DMS114 treated with DMSO at 0.1 percent for 48 hours (cell line): ENCODE results near the gene HGFAC.

Experiments
- DNase-seq: peaks from one replicate; lab custom pipeline; 2025; ENCODE audit not compliant: unreplicated experiment; lab: John Stamatoyannopoulos, UW

Gene HGFAC

DNA sequence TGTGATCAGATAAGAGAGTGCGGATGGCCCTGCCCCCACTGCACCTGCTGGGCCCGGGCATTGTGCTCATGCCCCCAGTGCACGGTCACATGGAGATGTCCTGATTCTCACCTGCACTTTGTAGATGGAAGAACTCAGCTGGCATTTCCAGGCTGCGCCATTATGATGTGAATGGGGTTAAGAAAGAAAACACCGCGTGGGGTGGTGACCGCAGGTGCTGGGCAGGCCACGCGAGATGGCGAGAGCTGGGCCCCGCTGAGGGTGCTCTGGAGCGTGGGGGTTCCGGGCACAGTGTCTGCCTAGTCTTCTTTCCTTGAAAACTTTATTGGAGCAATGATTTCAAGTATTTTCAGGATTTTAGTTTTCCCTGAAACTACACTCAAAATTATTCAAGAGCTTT is 17.8 kb upstream of the HGFAC start:
- no peak for DNase-seq

DNA sequence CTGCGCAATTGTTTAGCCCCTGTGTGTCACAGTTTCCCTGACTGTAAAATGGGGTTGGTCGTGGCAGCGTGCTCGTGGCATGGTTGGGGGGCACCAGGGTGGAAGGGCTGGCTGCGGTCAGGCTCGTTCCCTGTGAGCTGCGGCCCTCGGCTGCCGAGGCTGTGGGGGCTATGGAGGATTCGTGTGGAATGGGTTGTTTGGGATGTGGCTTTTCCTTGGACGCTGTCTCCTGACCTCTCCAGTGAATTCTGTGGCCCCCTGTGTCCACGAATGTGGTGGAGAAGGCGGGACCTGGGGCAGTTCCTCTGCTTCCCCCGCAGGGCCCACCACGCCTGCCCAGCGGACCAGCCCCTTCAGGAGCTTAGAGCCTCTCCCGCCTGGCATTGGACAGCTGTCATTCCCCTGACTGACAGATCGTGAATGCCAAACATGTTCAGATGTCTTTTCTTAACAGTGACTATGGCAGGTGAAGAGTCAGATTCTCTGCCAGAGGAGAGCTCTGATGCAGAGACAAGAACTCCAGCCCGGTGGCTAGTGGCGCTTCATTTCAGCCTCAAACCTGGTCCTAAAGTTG is 17.2 kb upstream of the HGFAC start:
- no peak for DNase-seq

DNA sequence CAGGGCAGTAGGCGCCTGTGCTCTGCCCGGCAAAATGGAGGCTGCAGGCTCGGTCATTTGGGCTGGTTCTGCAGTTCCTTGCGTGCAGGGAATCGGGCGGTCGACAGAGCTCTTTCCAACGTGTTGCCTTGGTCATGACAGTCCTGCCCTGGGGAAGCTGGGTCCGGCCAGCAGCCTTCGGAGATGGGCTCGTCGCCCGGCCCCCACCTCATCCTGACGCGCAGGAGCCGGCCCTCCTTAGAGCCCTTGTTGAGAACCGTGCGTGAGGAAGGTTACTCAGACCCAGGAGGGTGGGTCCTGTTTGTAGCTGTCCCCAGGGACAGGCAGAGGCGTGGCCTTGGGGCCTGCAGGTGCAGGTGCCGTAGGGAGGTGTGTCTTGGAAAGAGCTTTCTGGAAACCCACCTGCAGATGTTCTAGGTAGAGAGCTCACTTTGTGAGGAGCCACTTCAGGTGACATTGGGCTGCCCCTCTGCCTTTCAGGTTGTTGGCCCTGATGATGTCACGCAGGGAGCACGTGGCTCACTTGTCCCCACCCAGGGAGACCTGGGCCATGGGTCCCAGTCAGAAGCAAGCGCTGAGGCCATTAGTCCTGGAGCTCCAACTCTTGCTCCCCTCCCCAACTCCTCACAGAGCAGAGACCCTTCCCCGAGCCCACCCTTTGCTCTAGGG is 15.2 kb upstream of the HGFAC start:
- no peak for DNase-seq

DNA sequence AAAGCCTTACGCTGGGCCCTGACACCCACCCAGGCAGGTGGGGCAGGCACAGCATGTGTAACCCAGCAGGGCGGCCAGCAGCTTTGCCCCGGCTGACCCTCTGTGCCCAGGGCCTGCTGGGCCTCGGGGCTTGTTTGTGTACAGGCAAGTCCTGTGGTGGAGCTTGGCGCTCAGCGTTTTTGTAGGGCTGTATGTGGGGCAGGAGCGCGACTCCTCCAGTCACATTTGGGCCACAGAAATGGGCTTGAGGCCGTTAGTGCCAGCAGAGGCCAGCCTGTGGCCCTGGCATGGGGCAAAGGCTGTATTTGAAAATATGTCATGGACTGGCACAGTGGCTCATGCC is 14.7 kb upstream of the HGFAC start:
- no peak for DNase-seq

DNA sequence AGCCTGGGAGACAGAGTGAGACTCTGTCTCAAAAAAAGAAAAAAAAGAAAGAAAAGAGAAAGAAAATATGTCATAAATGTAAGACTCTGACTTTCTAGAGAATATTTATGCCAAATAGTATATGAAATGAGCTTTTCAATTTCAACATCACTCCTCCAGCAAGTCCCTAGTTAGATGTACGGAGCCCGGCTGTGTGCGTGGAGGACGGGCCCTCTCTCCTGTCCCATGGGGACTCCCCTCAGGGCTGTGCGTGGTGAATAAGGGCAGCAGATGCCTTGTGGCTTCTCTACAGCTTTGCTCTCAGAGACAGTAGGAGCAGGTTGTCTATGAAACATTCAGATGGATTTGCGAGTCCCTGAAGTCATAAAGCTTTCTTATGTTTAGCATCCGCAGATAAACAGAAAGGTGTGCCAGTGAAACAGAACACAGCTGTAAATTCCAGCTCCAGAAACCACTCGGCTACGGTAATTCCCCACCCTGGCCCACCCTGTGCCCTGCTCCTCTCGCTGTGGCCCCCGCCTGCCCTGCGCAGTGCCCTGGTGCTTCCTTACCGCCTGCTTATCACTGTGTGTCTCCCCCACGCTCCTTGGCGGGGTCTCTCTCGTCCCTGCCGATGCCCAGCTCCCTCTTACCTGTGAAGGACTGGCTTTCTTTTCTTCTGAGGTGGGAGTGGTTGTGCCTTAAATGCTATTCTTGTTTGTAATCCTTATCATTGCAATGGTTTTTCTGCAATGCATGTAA is 13.9 kb upstream of the HGFAC start:
- no peak for DNase-seq

DNA sequence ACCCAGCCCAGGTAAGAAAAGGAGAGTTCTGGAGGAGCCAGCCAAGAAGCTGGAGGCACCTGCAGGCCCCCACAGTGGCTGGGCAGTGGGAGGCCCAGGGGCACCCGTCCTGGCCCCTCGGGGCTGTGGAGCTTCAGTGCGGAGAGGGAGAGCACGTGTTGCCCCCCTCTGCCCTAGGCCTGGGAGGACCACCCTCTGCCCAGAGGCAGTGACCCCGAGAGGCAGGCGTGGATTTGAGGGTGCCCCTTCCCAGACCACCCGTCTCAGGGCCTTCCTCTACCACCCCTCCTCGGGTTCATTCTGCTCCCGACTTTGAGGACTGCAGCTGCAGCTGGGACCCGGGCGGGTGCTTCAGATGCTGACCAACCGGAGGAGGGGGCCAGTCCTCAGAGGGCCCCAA is 12.1 kb upstream of the HGFAC start:
- no peak for DNase-seq

DNA sequence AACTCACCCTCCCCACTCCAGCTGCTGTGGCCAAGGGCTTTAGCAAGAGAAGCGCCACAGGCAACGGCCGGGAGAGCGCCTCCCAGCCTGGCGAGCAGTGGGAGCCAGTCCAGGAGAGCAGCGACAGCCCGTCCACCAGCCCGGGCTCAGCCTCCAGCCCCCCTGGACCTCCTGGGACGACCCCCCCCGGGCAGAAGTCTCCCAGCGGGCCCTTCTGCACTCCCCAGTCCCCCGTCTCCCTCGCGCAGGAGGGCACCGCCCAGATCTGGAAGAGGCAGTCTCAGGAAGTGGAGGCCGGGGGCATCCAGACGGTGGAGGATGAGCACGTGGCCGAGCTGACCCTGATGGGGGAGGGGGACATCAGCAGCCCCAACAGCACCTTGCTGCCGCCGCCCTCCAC is 11.2 kb upstream of the HGFAC start:
- no peak for DNase-seq

DNA sequence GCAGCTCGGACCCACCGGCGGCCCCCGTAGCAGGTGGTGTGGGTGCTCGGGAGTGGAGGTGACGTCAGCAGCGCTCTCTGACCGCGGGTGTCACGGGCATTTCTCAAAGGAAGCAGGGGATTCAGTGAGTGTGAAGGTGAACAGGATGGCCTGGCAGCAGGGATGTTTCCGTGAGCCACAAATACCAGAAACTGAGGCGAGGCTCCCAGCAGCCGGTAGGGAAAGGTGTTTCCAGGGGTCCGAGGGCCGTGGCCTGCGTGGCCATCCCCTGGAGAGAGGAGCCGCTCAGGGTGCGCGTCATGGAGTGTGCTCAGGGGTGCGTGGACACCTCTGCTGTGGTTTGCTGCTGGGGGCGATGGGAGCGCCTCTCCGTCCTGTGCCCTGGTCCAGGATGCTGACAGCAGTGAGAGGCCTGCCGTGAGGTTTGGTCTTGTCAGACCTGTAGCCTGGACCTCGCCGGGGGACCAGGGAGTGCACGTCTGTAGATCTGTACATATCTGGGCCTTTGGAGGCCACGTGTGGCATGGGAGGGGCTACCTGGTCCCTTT is 10.2 kb upstream of the HGFAC start:
- DNase-seq: no peak

DNA sequence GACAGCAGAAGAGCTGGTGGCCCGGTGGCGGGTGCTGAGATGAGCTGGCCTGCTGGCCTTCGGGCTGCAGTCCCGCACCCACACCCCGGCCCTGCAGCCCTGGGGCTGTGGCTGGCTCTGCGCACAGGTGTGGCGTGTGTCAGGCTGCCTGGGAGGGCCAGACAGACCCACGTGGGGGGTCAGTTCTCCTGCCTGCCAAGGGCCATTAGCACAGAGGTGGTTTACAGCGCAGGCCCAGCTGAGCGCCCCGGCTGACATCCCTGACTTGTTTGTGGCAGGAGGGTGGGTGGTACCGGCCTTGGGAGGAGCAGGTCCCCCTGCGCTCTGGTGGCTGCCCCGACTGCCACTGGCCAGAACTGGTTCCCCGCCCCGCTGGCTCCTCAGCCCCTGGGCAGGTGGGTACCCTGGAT is 9.4 kb upstream of the HGFAC start:
- DNase-seq: no peak

DNA sequence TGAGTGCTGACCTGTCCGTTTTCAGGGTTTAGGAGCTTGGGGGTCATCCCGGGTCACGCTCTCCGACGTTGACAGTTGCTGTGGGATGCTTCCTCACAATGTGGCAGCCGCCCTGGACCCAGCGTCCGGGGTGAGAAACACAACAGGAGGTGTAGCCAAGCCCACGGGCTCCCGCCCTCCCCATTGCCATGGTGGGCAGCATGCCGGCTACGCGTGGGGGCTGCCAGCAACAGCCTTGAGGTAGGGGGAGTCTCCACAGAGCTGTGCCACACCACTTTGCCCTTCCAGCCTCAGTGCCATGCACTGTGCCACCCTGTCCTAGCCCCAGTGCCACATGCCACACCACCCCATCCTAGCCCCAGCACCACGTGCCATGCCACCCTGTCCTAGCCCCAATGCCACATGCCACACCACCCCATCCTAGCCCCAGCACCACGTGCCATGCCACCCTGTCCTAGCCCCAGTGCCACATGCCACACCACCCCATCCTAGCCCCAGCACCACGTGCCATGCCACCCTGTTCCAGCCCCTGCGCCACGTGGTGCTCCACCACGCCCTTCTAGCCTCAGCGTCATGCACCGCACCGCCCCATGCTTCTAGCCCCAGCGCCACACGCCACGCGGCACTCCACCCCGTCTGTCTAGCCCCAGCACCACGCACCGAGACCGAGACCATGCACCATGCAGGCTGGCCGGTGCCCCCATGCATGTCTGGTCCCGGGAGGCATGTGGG is 8.5 kb upstream of the HGFAC start:
- no peak for DNase-seq

DNA sequence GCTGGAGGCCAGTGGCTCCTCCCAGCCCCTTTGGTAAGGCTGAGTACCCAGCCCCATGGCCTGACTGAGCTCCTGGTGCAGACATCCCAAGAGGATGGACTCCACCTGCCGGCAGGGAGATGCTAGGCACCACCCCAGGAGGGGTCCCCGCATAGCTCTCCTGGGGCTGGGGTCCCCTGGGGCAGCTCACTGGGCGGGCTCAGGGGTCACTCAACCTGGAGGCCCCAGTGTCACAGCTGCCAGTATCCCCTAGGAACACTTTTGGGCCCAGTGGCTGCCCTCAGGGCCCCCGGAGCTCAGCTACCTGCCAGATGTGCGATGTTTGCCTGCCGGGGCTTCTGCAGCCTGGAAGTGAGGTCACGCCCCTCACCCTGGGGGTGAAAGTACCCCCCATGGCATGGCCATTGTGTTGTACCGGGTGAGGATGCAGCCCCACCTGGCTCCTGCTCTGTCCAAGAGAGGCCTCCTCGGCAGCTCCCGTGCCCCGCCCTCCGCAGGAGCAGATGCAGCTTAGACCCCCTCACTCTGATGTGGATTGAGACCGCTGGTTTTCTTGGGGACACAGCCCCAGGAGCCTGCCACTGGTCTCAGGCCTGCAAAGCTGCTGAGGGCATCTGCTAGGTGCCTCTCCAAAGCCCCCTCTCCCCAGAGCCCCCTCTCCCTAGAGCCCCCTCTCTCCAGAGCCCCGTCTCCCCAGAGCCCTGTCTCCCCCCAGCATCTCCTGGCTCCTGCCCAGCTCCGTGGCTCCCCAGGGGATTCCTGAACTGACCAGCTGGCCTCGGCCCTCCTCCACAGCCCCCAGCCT is 6.7 kb upstream of the HGFAC start:
- DNase-seq: no peak

DNA sequence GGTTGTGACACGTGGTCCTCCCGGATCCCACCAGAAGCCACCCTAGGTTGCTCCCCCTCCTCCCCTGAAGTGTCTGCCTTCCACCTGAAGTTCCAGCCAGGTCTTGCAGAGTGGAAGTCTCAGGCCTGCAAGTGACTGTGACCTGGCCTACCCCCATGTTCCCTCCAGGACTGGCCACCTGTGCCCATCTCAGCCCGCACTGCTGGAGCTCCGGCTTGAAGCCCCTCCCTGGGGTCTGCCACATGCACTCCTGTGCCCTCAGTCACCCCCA is 6.1 kb upstream of the HGFAC start:
- no peak for DNase-seq

DNA sequence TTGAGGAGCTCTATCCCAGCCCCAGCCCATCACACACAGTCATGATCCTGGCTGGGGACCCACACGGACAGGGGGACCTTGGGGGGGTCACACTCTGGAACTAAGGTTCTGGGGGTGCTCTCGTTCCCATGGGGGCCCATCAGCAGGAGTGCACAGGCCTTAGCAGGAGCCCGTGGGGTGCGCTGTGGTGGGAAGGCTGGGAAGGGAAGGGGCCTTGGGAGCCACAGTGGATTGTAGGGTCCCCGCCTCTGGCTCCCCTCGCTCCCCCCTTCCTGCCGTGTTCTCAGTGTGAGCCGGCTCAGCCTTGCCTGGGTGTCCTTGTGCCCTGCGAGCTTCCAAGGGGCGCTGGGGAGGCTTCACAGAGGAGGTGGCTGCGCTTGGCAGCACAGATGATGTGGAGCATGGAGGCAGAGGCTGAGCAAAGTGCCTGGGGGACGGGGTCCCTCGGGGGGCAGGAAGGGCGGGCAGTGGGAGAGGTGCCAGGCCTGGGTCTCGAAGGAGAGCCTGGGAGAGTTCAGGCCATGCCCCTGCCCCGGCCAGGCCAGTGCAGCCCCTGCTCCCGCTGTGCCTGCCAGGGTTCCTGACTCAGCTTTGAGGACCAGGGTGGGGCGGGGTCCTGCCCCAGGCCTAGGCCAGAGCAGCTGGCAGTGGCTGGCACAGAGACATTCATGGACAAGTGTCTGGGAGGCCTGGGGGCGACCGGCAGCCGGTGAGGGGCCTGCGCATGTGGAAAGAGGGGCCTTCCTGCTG is 5.5 kb upstream of the HGFAC start:
- DNase-seq: no peak

DNA sequence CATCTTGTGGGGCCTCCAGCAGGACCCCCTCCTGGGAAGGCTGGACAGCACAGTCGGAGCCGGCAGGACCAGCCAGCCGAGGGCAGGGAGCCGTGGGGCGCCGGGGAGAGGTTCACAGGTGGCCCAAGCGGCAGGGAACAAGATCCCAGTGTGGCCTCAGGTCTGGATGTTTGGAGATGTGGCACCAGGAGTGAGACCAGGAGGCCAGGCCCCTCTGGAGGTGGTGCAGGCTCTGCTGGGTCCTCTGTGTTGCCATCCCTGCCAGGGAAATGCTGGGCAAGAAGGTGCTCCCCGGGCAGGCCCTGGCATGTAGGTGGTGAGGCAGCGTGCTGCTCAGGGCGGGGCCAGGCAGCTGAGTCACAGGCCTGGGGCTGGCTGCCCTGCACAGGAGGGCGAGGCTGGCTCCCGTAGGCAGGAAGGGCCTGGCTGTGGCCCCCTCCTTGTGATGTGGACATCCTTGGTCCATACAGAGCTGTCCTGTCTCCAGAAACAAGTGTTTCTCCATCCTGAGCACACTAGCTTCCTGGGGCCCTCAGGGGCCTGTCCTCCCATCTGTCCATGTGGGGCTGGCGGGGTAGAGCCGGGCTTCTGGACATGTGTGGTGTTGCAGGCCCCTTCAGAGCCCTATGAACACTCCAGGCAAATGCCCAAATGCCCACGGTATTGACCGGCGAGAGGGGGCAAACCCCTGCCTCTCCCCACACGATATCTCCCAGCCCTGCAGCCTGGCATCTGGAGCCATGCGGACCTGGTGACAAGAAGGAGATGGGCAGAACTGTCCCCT is 4.8 kb upstream of the HGFAC start:
- no peak for DNase-seq

DNA sequence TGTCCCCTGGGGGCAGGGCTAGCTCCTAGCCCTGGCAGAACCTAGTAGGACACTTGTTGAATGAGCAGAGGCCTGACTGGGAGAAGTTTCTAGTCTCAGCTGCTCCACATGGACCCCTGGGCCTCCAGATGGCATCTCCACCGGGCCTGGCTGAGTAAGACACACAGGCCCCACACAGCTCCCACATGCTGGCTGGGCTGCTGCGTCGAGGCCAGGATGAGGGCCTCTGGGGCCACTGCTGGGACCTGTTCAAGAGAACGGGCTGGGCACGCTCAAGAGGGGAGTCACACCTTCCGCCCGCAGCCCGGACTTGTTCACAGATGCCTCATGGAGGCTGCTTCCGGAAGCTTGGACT is 4.2 kb upstream of the HGFAC start:
- DNase-seq: no peak

DNA sequence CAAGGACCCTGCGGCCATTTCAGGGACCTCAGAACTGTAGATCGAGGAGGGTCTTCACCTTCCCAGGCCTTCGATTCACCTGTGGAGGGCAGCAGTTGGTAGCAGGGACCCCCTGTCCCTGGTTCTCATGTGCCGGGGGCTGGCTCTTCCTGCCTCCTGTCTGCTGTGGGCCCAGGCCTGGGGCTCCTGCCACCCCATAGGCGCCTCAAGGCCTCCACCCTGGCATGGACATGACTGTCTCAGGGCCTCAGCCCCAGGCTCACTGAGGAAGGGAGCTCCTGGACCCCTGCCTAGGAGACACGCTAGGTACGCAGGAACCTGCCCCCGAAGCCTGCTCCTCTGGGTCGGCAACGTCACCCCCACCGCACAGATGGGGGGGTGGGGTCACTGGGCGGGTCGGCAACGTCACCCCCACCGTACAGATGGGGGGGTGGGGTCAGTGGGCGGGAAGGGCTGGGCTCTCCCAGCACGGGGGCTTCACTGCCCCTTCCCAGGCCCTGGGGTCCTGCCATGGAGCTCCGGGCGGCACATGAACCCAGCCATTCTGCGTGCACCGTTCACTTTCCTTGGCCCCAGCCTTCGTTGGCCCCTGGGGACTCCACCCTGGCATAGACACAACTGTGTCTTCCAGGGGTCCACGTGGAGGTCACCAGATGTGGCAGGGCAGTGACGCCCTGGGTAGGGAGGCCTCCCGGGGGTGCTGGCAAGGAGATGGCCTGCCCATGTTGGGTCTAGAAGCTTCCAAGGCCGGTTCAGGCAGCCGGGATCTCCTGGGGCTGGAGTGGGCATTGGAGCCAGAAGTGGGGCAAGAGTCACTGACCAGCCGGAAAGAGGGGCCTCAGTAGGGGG is 3.5 kb upstream of the HGFAC start:
- DNase-seq: no peak

DNA sequence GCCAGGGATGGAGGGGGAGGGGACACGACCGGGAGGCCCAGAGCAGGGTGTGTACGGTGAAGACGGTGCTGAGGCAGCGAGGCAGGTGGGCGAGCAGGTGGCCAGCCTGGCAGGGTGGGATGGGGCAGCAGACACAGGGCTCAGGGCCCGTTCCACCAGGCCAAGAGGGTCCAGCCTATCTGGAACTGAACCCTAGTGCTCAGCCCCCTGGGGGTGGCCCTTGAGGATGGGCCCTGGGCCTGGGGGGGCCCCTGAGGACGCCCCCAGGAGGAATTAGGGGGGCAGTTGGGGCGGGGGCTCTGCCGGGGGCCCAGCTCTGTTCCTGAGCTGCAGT is 3.0 kb upstream of the HGFAC start:
- DNase-seq: no peak

DNA sequence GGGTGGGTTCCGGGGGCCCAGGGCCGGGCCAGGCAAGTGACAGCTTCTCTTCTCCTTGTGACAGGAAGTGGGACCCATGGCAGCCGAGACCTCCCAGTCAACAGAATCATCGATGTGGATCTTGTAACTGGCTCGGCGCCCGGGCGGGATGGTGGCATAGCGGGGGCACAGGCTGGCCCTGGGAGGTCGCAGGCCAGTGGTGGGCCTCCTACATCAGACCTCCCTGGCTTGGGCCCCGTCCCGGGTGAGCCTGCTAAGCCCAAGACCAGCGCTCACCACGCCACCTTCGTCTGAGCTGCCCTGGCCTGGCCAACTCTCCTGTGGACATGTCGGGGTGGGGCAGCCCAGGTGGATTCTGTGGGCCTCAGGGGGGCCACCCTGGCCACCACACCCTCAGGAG is 2.4 kb upstream of the HGFAC start:
- DNase-seq: no peak

DNA sequence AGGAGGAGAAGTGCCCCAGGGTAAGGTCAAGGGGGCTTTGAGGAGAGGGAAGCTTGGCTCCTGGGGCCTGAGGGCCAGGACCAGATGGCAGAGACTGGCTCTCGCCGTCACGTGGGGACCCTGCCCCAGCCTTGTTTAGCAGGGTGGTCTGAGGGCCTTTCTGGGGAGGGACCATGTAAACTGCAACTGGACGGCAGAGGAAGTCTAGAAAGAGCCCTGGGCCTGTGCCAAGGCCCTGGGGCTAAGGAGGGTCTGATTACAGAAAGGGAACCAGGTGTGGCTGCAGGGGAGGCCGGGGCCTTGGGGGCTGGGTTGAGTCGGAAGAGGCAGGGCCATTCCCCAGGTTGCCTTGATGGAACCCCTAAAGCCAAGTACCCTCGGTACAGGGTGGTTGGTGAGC is 1.8 kb upstream of the HGFAC start:
- no peak for DNase-seq
